Measurements from ENCODE around the gene IL2RA.
"Not testable (repeated sequence)": the region's sequence is repeated elsewhere in the genome, so short reads cannot be mapped to it uniquely, and the experiment has no call there.

The IL2RA gene

GRCh38 chr10:6062101-6062771 lies at the start of gene IL2RA:
Gene IL2RA, minus strand, starts transcription at chr10:6062367. Its CDS starts 216 bp downstream, at chr10:6062151.
- no peak for DNase-seq

GRCh38 chr10:6110136-6110535 lies 48.0 kb upstream of the IL2RA start:
- no peak for DNase-seq

GRCh38 chr10:6109444-6109775 lies 47.2 kb upstream of the IL2RA start:
- DNase-seq: no peak

- no peak for DNase-seq
Measured at GRCh38 chr10:6108631-6109443, 46.7 kb upstream of the IL2RA start.

- DNase-seq: no peak
Measured at GRCh38 chr10:6108072-6108471, 45.9 kb upstream of the IL2RA start.

- not testable (repeated sequence) for DNase-seq
Measured at GRCh38 chr10:6107616-6108015, 45.4 kb upstream of the IL2RA start.

- DNase-seq: no peak
Measured at GRCh38 chr10:6103591-6103990, 41.4 kb upstream of the IL2RA start.

GRCh38 chr10:6102128-6102527 lies 40.0 kb upstream of the IL2RA start:
- DNase-seq: no peak

- no peak for DNase-seq
Measured at GRCh38 chr10:6101181-6101580, 39.0 kb upstream of the IL2RA start.

GRCh38 chr10:6100370-6100769 lies 38.2 kb upstream of the IL2RA start:
- no peak for DNase-seq

- no peak for DNase-seq
Measured at GRCh38 chr10:6098156-6098555, 36.0 kb upstream of the IL2RA start.

- DNase-seq: no peak
Measured at GRCh38 chr10:6097063-6097462, 34.9 kb upstream of the IL2RA start.

- no peak for DNase-seq
Measured at GRCh38 chr10:6095810-6096570, 33.8 kb upstream of the IL2RA start.

- DNase-seq: no peak
Measured at GRCh38 chr10:6092731-6093130, 30.6 kb upstream of the IL2RA start.

- no peak for DNase-seq
Measured at GRCh38 chr10:6091630-6092029, 29.5 kb upstream of the IL2RA start.

GRCh38 chr10:6089334-6090219 lies 27.4 kb upstream of the IL2RA start:
- no peak for DNase-seq

- DNase-seq: peak; percentile 52
Measured at GRCh38 chr10:6088721-6089333, 26.7 kb upstream of the IL2RA start, which contains the start of gene RBM17. Gene RBM17, plus strand, starts transcription at chr10:6089034. Its CDS starts 8,032 bp downstream, at chr10:6097066.

GRCh38 chr10:6086375-6087233 lies 24.4 kb upstream of the IL2RA start:
- DNase-seq: peak; percentile 22

GRCh38 chr10:6083523-6084475 lies 21.6 kb upstream of the IL2RA start:
- peak; percentile 12 for DNase-seq
